Islet precursor cell (in vitro differentiated cells): ENCODE results near the gene PPP1R13B.
A peak's percentile ranks its signal among the peaks of the same experiment; 100 is the strongest.

Experiments used
- DNase-seq: peaks from one replicate; pipeline ENCODE4 v3.0.0-alpha.2; 2018

PPP1R13B gene

DNA sequence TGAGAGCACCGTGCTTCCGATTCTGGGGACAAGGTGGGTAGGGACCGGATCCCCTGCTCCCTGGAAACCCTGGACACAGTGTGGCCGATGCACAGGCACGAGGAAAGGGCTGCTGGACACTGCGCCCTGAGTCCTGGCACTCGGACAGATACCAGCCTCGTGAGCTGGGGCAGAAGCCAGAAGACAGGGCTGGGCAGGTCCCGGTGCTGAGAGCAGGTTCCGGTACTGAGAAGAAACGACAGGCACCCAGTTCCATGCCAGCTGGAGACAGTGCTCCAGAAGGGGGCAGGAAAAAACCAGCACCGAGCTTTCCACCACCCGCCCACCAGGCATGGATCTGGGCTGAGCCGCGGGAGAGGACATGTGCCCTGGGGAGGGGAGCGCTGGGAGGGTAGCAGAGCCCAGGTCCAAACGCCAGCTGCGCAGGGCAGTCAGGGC is 138.6 kb downstream of the PPP1R13B start:
- no peak for DNase-seq

DNA sequence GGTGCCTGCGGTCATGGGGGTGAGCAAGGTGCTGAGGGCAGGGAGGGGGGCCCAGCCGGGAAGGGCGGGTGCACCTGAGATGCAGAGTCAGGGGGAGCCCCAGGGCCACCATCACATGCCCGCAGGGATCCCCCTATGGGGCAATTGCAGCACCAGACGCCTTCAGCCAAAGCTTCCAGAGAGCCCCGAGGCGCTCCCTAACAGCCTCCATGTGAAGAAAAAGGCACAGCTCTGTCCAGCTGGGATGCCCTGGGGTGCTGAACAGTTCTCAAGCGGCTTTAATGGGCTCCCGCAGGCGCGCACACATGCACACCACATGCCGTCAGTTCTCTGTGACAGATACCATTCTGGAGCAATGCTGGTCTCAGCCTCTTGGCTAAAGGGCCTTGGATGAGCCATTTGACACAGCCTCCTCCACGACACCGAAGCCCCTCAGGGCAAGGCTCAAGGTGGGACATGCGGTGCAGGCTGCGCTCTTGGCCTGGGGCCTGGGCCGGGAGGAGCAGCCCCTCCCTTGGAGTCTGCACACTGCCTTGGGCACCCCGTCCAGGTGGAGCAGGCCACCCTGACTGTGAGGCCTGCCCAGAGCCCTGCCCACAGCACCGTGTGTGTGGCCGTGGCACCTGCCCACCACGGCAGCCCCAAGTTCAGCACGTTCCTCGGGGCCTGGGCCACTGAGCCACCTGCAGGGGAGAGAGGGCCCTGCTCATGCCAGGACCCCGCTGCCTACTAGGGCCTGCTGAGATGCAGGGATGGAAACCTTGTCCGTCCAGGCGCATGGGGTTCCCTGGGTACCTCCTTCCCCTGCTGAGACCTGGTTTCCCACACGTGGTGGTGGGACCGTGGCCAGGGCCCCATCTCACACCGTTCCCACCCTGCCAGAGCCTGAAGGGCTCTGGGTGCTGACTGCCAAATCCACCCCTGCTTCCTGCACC is 139.8 kb downstream of the PPP1R13B start:
- DNase-seq = no peak

DNA sequence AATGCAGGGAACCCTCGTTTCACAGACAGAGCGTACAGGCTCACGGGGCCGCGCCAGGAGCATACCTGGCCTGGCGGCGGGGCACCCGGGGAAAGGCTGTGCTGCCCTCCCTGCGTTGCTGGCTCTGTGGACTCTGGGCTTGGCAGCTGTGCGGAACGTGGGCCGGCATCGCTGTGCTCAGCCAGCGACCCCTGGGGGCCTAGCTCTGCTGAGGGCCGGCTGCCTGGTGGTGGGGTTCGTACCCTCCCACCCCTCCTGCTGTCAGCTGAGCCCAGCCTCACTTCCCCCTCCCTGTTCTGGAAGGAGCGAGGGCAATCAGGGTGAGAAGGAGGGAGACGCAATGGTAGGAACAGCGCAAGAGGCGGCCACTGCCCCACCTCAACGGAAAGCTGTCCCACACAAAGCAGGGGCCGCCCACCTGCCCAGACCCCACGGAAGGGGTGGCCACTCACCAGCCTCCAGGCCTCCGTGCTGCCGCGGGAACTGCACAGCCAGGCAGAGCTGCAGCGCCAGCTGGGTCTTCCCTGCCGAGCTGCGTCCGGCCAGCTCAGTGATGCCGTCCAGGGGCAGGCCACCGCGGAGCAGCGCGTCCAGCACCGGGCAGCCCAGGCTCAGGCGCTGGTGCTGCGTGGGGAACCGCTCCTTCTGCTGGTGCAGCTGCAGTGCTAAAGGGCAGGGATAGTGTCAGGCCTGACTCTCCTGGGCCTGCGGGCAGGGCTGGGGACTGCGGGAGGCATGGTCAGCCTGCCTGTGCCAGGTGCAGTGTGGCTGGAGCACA is 140.6 kb downstream of the PPP1R13B start:
- no peak for DNase-seq

DNA sequence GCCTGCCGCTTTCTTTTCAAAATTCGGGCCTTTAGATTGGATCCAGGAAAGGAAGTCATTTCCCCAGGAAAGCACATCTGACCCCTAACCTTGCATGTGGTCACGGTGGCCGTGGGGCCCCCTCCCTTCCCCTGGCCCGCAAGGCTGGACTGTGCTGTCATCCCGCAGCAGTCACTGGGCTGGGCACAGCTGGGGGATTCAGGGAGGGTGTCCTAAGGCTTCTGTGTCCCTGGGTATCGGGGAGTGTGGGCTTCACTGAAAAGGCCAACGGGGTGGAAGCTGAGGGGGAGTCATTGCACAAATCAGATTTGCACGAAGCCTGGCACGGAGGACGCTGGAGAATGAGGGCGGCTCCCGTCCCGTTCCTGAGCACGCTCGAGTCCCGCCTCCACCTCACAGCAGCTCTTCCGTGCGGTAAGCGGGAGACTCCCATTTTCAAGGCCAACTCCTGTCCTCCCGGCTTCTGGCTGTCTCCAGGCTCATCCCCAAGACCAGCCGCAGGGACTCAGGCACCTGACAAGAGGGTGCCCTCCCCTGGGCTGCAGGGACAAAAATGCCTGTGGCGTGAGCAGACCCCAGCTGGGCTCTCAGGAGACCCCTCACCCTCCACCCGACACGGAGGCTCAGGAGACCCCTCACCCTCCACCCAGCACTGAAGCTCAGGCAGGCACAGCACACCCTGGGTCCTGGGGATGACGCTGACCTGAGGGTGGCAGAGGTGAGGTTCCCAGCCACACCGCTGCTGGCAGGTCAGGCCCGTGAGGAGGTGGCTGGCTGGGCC is 141.7 kb downstream of the PPP1R13B start:
- DNase-seq = no peak

DNA sequence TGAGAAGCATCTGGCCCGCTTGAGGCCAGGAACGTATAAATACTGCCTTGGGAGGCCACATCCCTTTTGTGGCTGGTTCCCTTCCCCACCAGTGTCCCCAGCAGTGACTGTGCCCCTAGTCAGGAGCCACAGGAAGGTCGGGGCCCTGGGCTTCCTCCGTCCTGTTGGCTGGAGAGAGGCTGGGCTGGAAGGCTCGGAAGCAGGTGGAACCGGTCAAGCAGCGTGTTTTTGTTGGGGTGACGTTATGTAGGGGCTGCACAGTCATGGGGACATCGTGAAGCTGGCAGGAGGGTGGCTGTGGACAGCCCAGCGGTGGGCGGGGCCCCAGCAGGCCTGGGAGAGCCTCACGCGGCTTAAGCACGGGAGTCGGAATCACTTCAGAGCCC is 142.3 kb downstream of the PPP1R13B start:
- DNase-seq = no peak

DNA sequence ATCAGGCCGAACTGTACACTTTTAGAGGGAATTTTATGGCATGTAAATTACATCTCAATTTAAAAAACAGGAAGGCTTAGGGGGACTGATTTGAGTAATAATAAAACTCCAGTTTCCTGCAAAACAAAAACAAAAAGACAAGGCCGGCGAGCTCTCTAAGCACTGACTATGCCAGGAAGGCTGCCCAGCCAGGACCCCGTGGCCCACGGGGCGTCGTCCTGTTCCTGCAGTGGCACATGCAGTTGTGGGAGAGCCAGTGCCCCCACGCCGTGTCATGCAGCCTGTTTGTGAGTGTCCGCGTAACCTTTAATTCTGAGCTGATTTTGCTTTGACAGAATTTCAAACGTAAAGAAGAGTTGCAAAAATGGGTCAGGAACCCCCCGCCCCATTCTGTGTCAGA is 142.7 kb downstream of the PPP1R13B start:
- DNase-seq = no peak

DNA sequence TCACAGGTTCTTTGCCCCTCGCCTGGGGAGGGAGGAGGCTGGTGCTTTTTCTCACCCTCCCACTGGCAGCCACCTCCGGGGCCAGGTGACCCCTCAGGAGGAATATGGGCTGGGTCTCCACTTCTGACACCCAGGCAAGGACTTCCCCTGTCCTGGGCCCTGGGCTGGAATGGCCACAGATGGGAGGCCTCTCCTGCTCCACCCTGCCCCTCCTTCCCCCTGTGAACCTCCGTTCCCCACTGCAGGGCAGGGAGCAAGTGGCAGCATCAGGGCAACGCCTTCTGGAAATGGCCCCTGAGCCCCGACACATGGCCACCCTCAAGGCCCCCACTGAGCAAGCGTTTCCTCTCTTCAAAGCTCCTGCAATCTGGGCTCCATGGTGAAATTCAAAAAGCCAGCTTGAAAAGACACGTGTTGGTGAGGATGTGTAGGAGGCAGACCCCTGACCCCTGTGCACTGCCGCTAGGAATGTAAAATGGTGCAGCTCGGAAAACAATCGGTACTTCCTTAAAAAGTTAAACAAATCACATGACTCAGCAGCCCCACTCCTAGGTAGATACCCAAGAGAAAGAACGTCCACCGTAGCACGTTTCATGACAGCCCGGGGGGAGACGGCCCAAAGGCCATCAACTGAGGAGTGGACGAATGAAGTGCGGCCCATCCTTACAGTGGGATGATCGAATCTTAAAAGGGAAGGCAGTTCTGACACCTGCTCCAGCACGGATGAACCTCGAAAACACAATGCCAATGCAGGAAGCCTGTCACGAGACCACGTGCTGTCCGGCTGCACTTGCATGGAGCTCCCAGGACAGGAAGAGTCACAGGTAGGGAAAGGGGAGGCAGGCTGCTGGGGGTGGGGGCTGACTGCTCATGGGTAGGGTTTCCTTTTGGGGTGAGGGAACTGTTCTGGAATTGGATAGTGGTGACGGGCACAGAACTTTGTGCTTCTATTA is 143.7 kb downstream of the PPP1R13B start:
- no peak for DNase-seq

DNA sequence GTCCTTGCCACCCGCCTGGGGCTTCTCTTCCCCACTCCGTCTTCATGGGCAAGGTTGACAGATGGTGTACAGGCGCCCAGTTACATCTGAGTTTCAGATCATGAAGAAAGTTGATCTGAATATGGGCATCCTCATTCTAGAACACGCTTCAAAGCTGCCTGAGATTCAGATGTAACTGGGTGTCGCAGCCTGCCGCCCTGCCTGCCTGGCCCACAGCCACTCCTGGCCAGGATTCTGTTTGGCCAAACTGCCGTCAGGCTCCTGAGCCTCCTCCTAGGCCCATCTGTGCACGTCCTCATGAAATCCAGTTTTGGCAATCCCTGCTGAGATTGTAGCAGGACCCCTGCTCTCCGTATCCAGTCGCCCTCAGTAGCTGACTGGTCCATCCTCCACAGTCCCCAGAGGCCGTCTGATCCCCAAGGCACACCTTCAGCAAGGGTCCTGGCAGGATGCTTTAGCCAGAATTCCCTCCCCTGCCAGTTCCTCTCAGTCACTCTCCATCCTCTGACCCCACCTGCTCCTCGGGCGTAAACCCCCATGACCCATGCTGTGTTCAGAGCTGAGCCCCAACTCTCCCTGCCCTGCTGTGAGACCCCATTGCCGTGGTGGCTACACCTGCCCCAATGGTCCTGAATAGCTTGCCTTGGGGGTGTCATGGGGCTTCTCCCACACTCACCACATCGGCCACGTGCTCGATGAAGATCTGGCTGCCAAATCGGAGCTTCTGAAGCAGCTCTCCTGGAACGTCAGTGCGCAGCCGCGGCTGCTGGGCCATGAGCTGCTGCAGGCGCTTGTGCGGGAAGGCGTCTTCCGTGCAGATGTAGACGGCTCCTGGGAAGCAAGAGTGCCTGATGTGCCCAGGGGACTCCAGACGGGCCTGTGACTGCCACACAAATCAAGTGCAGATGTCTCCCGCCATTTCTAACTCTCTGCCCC is 144.6 kb downstream of the PPP1R13B start:
- DNase-seq = no peak

DNA sequence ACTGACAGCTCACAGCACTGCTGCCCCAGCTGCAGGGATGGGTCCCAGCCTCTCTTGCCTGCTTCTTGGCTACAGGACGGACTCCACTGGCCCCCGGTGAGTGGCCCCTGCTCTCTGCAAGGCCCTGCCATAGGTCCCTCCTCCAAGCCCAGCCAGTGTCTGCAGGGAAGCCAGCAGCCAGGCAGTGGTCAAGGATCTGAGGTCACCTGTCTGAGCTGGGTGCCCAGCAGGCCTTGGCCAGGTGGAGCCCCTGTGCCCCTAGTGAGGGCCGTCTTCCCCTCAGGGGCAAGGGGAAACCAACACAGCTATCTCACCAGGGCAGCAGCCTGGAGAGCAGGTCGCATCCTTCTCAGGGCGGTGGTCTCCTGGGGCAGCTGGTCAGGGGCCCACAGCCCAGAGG is 145.3 kb downstream of the PPP1R13B start:
- no peak for DNase-seq

DNA sequence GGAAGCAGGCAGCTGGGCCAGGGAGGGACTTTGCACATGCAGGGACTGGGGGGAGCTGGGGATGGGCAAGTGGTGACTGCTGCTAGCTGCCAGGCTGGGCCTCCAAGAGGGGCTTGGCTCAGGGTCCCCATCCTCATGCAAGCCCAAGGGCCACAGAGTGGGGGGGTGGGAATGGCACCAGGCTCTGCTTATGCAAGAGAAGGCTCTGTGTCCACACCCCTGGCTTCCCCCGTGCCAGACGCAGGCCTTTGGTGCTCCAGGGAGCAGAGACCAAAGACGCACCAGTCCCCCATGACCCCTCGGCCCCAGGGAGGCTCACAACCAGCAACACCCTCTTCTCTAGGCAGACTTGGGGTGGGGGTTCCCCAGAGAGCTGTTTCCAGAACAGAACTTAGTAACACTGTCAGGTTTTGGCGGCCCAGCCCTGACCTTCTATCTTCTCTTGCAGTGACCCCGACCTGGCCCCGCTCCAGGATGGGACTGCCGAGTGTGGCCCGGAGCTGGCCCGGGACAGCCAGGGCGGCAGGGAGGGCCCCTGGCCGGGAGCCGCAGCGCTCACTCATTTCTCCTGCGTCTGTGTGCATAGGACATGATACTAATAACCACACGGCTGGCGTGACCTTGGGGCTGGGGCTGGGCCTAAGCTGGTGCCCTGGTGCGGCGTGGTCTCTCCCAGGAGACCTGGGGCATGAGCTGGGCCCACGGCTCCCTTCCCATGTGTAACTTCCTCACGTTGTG is 146.5 kb downstream of the PPP1R13B start:
- DNase-seq = peak; percentile 55

DNA sequence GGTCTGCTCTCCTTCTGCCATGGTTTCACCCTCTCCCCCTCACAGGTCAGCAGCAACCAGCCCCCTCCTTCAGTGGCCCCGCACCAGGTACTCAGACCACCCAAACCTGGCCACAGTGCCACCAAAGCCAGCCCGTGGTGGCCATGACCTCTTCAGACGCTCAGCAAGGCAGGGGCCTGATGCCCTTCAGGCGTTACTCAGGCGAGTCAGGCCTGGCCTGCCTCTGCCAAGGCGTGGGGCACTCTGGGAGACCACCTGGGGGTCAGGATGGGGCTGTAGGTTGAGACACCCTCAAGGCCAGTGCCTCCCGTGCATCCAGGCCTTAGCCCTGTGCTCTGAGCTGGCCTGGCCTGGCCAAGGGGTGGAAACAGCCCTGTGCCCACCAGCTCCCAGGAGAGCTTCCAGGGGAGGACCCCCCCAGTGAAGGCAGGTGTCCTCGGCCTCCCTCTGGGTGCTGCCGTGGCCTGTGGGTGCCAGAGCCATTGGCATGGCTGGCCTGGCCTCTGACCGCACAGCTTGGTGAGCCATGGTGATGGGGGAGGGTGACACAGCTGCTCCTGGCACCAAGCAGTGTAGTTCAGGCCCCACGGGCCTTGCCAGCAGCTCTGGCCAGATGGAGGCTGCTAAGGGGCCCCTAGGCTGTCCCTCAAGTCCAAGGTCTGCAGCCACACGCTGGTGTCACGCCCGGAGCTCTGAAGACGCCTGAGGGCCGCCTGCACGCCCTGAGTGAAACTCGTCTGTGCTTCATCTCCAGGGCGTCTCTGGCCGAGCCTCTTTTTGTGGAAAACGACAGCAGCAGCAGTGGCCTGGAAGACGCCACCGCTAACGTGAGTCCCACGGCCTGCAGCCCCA is 147.2 kb downstream of the PPP1R13B start:
- DNase-seq = peak; percentile 47

DNA sequence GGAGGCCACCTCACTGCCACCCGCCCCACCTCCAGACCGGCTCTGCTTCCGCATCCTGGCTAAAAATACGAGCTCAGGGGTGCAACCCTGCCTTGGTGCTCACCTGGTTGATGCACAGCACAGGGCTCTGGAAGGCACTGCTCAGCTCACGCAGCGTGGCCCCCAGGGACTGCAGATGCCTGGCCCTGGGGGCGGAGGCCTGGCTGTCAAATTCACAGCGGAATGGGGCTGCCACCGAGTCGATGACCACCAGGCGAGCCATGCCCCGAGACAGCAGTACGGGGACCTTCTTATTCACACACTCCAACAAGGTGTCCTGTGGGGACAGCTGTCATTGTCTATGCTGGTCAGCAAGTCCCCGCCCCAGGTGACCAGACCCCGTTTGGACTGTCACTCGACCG is 148.1 kb downstream of the PPP1R13B start:
- DNase-seq = no peak

DNA sequence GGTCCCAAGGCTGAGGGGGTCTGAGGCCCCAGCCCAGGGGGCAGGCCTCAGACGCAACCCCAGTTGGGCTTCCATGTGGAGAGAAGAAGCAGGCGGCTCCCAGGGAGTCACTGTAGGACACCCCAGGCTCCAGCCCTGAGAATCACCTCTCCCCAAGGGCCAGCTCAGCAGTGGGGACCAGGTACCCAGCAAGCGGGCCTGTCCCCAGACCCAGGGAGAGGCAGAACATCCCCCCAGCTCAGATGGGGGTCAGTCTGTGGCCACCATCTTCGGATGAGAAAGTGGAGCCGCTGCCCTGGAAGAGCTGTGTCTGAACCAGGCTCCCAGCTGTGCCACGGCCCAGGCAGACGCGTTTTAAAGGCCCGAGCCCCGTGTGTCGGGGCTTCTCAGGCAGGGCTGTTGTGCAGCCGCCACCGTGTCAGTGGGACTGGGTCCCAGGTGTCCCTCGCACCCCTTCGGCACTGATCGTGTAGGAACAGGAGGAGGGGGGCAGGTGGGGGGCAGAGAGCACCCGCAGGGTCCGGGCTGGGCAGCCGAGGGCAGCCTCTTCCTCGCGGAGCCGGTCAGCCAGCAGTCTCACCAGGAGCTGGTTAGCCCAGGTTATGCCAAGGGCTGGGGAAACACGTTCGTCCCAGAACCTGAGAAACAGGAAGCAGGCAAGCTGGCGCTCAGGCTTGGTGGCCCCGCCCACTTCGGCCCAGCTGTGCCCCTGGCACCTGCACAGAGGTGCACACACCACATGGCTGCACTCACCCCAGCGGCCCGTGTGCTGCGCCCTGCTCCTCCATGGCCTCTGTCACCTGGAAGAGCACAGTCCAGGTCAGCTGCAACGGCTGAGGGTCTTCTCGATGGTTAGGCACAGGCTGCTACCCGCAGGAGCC is 148.8 kb downstream of the PPP1R13B start:
- DNase-seq = peak; percentile 49

DNA sequence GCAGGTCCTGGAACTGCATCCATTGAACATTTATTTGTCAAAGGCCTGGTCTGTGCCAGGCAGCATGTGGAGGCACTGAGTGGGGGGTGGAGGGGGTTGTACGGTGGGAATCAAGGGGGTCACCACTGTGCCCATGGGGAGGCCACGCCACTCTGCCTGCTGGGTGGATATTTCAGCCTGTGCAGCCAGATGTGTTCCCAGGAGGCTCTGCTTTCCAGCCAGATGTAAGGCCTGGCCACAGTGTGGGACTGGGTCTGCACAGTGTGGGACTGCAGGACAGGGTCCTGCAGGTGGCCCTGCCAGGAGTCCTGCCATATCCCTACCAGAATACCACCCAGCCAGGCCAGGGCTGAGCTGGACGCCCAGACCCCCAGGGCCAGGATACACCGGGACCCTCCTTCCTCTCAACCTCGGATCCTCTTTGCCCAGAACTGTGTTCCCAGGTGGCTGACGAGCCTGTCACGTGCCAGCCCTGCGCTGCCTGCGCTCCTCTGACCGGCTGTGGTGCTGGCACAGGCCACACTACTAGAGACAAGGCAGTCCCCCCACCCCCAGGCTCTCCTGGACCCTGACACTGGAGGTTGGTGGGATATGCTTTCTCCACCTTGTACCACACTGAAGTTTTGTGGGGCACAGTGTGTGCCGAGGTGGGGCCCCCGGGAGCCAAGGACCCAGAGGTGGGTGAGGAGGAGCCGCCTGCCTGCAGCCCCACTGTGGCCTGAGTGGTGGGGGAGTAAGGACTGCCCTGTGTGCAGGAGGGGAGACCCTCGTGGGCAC is 149.6 kb downstream of the PPP1R13B start:
- DNase-seq = peak; percentile 47

DNA sequence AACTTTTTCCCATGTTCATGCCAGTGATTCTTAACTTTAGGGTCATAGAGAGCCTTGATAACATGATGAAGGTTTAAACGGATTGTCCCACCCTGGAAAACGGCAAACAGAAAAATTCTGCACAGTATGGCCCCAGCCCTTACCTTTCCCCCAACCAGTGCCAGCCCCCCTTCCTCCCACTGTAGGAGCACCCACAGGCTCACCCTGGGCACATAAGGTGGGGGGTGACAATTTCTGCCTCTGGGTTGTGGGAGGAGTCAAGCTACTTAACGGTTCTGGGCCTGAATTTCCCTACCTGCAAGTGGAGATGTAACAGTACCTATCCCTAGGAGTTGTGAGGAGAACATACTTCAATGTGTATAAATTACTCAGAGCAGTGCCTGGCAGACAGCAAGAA is 150.2 kb downstream of the PPP1R13B start:
- DNase-seq = no peak

DNA sequence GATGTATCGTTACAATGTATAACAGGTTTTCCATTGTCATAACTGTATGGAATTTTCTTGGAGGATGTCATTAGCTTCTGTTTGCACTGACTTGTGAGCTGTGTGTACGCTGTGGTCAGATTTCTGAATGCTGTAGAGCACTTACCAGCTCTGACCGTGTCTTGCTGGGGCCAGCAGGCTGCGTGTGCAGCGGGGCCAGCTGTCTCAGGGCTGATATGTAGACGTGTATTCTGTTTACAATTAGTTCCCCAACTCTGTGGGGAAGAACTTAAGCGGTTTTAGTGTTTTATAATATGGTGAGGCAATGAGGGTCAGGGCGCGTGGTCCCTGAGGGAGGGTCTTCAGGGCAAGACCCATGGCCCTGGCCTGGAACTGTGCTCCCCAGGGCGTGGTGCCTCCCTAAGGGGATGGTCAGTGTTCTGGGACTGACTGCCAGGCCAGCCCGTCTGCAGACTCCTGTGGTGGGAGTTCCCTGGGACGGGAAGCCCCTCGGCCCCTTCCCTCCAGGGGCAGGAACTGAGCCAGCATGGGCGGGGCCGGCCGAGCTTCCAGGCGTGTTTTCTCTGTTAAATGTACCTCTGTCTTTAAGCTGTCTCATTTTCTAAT is 150.8 kb downstream of the PPP1R13B start:
- DNase-seq = peak; percentile 58

DNA sequence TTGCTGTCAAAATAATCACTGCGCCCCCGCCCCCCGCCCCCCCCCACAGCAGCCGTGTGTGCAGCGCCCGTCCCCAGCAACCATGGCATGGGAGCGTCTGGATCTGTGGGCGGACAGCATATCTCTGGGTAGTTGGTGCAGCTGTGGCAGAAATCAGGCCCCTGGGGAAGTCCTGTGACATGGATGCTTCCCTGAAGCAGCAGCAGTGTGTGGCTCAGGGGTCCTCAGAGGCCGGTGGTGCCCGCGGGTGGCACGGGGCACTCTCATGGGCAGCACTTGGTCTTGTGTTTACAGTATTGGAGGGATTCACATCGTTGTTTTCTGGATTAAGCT is 151.3 kb downstream of the PPP1R13B start:
- no peak for DNase-seq
